A549 (cell line): ENCODE results near the gene TXN2. TPM values are rescaled to one million over a fixed set of nuclear protein-coding genes. Genes with fewer than 3 reads are reported as not detected.
A peak's percentile ranks its signal among the peaks of the same experiment; 100 is the strongest.

Experiments used
- ATAC-seq, 2 experiments: fragments of 200-7000 bp in 1 of 2; fragments of >200 bp in 1 of 2; cut with Nextera tagmentation in 1 of 2; cut with Tn5 transposase in 1 of 2; 3 replicates each; pipeline versions ENCODE4 v1.8.0 to v1.9.1; 2018 to 2020; ENCODE audit warnings: mild to moderate bottlenecking in 1 of 2, moderate library complexity in 1 of 2
- CTCF ChIA-PET: fragments of 300-600 bp; sonication (Branson Sonifier 250); formaldehyde crosslinking; extraction: SDS; loops from one replicate; lab custom pipeline; 2021; ENCODE audit warnings: antibody characterized with exemption, inconsistent platforms; lab: Yijun Ruan, JAX
- POLR2A ChIA-PET: fragments of 350-600 bp; formaldehyde crosslinking; extraction: SDS; loops from one replicate; lab custom pipeline; 2021; ENCODE audit warnings: antibody characterized with exemption, inconsistent platforms; lab: Yijun Ruan, JAX
- DNase-seq, 2 experiments: peaks; one replicate each; pipeline versions ENCODE4 v3.0.0 to v3.0.0-alpha.2; 2011 to 2016; ENCODE audit warnings: low read depth in 1 of 2, low spot score in 1 of 2
- FAIRE-seq: peaks from 2 replicates; lab custom pipeline; 2011; peaks lifted over from hg19 to GRCh38; lab: Jason Lieb, UNC
- H3K27ac ChIP-seq, 2 experiments: fragments of >200 bp; sonication (Bioruptor Twin); formaldehyde crosslinking; 3 replicates each; pipeline ENCODE4 v1.5.1; 2016 to 2017
- H3K4me1 ChIP-seq: fragments of >200 bp; sonication (Bioruptor Twin); formaldehyde crosslinking; 3 replicates; pipeline ENCODE4 v1.6.1; 2016
- H3K4me2 ChIP-seq: fragments of >200 bp; sonication (Bioruptor Twin); formaldehyde crosslinking; 3 replicates; pipeline ENCODE4 v1.6.1; 2016
- H3K4me3 ChIP-seq: fragments of >200 bp; sonication (Bioruptor Twin); formaldehyde crosslinking; 3 replicates; pipeline ENCODE4 v1.5.1; 2016
- H3K9me3 ChIP-seq: fragments of >200 bp; sonication (Bioruptor Twin); formaldehyde crosslinking; 3 replicates; pipeline ENCODE4 v1.6.1; 2016
- BHLHE40 ChIP-seq: IDR thresholded peaks from 2 replicates; pipeline ENCODE4 v1.6.1; 2012; ENCODE audit warnings: low read depth, low read length, inconsistent platforms
- CBX8 ChIP-seq: fragments of 200-600 bp; sonication (generic); IDR thresholded peaks from 2 replicates; pipeline ENCODE4 v1.6.1; 2016
- CEBPB ChIP-seq, 2 experiments: fragments of >200 bp in 1 of 2; sonication (Bioruptor Twin) in 1 of 2; formaldehyde crosslinking in 1 of 2; IDR thresholded peaks; 2 replicates each; pipeline ENCODE4 v1.6.1; 2012 to 2016
- CHD4 ChIP-seq: fragments of 200-600 bp; sonication (generic); IDR thresholded peaks from 2 replicates; pipeline ENCODE4 v1.6.1; 2016; ENCODE audit warnings: antibody characterized with exemption, mild to moderate bottlenecking, borderline replicate concordance
- EHF ChIP-seq: fragments of 250-450 bp; sonication (Bioruptor Pico); IDR thresholded peaks from 2 replicates; pipeline ENCODE4 v1.5.0; 2020; ENCODE audit warnings: mild to moderate bottlenecking
- FOSB ChIP-seq: fragments of 250-450 bp; sonication (Bioruptor Pico); IDR thresholded peaks from 2 replicates; pipeline ENCODE4 v1.5.0; 2020; ENCODE audit warnings: mild to moderate bottlenecking, moderate library complexity
- FOXS1 ChIP-seq: fragments of 250-450 bp; sonication (Bioruptor Pico); IDR thresholded peaks from 2 replicates; pipeline ENCODE4 v1.5.0; 2020; ENCODE audit warnings: mild to moderate bottlenecking, moderate library complexity
- GATA3 ChIP-seq: IDR thresholded peaks from 2 replicates; pipeline ENCODE4 v1.6.1; 2012; ENCODE audit warnings: borderline replicate concordance
- HDAC2 ChIP-seq: fragments of 200-600 bp; sonication (generic); IDR thresholded peaks from 2 replicates; pipeline ENCODE4 v1.6.1; 2016
- HOXB13 ChIP-seq: fragments of 250-450 bp; sonication (Bioruptor Pico); IDR thresholded peaks from 2 replicates; pipeline ENCODE4 v1.5.0; 2020; ENCODE audit warnings: low read depth, mild to moderate bottlenecking, moderate library complexity
- HOXB5 ChIP-seq: fragments of 250-450 bp; sonication (Bioruptor Pico); IDR thresholded peaks from 2 replicates; pipeline ENCODE4 v1.5.0; 2020; ENCODE audit warnings: mild to moderate bottlenecking, moderate library complexity
- JUN ChIP-seq, 2 experiments: fragments of >200 bp; sonication (Bioruptor Twin); formaldehyde crosslinking; IDR thresholded peaks; 2 replicates in 1 of 2; 3 replicates in 1 of 2; pipeline ENCODE4 v1.6.1; 2016 to 2017
- JUNB ChIP-seq: fragments of >200 bp; sonication (Bioruptor Twin); formaldehyde crosslinking; IDR thresholded peaks from 2 replicates; pipeline ENCODE4 v1.6.1; 2016
- KDM5A ChIP-seq: fragments of 200-600 bp; sonication (generic); IDR thresholded peaks from 2 replicates; pipeline ENCODE4 v1.6.1; 2016; ENCODE audit warnings: antibody characterized with exemption, mild to moderate bottlenecking
- MAZ ChIP-seq: fragments of 150-350 bp; IDR thresholded peaks from 2 replicates; pipeline ENCODE4 v1.6.1; 2014; ENCODE audit warnings: antibody characterized with exemption, low read depth, low read length, borderline replicate concordance
- MYC ChIP-seq: IDR thresholded peaks from 2 replicates; pipeline ENCODE4 v1.6.1; 2012; ENCODE audit warnings: mild to moderate bottlenecking, inconsistent platforms, low read length, improper control_type of control experiment, borderline replicate concordance
- NR3C1 ChIP-seq: fragments of >200 bp; sonication (Bioruptor Twin); formaldehyde crosslinking; IDR thresholded peaks from 3 replicates; pipeline ENCODE4 v1.6.1; 2017
- PHF8 ChIP-seq: fragments of 200-600 bp; sonication (generic); IDR thresholded peaks from 2 replicates; pipeline ENCODE4 v1.6.1; 2016; ENCODE audit warnings: low read depth, mild to moderate bottlenecking, antibody characterized with exemption, moderate library complexity, borderline replicate concordance
- POLR2AphosphoS2 ChIP-seq: conservative IDR thresholded peaks from 2 replicates; pipeline ENCODE4 v1.6.1; 2012; ENCODE audit warnings: low read length, improper control_type of control experiment, inconsistent platforms
- RFX5 ChIP-seq: fragments of 450-650 bp; IDR thresholded peaks from 2 replicates; pipeline ENCODE4 v1.7.1; 2014; ENCODE audit warnings: antibody characterized with exemption, mild to moderate bottlenecking, moderate library complexity
- RNF2 ChIP-seq: fragments of 200-600 bp; sonication (generic); IDR thresholded peaks from 2 replicates; pipeline ENCODE4 v1.6.1; 2016; ENCODE audit warnings: low read depth, mild to moderate bottlenecking, antibody characterized with exemption, moderate library complexity, borderline replicate concordance
- SMC3 ChIP-seq: fragments of >200 bp; sonication (Bioruptor Twin); formaldehyde crosslinking; IDR thresholded peaks from 3 replicates; pipeline ENCODE4 v1.6.1; 2018; ENCODE audit warnings: inconsistent platforms
- SREBF2 ChIP-seq: fragments of 450-650 bp; IDR thresholded peaks from 2 replicates; pipeline ENCODE4 v1.6.1; 2014; ENCODE audit warnings: mild to moderate bottlenecking, moderate library complexity
- TP53 ChIP-seq: fragments of 250-450 bp; sonication (Bioruptor Pico); IDR thresholded peaks from 2 replicates; pipeline ENCODE4 v1.5.0; 2021; ENCODE audit warnings: mild to moderate bottlenecking, moderate library complexity
- ZC3H11A ChIP-seq: fragments of 450-650 bp; IDR thresholded peaks from 2 replicates; pipeline ENCODE4 v1.6.1; 2014; ENCODE audit warnings: antibody characterized with exemption, mild to moderate bottlenecking
- ZNF302 ChIP-seq: fragments of 250-450 bp; sonication (Bioruptor Pico); IDR thresholded peaks from 2 replicates; pipeline ENCODE4 v1.9.0; 2021; ENCODE audit warnings: inconsistent platforms, mild to moderate bottlenecking, moderate library complexity
- ZSCAN20 ChIP-seq: fragments of 250-450 bp; sonication (Bioruptor Pico); IDR thresholded peaks from 2 replicates; pipeline ENCODE4 v1.8.0; 2022; ENCODE audit warnings: mild to moderate bottlenecking, moderate library complexity
- WGBS: methylation state at CpG from one replicate; pipeline ENCODE4 v1.1.6; 2017; ENCODE audit errors: missing lambda C conversion rate; 5-methylcytosine and 5-hydroxymethylcytosine counted together
- polyA plus RNA-seq, 4 experiments: library from polyadenylated mRNA; depleted of rRNA in 3 of 4; stranded (reverse); fragments of >200 nt; fragmentation: RNase III in 1 of 4; extraction: RNeasy Plus Mini Kit Qiagen cat#74134 plus additional on column Dnase treatment in 1 of 4; gene quantifications; 2 replicates in 3 of 4; 3 replicates in 1 of 4; pipeline ENCODE4 v1.2.3, GENCODE V29; 2011 to 2017
- TF ChIP-seq, protein P1 (sequence below): IDR thresholded peaks from 2 replicates; pipeline ENCODE4 v1.6.1; 2012; ENCODE audit warnings: low read depth, borderline replicate concordance
- TF ChIP-seq, protein P2 (sequence below): fragments of 450-650 bp; IDR thresholded peaks from 2 replicates; pipeline ENCODE4 v1.6.1; 2014; ENCODE audit warnings: antibody characterized with exemption
- TF ChIP-seq, protein P3 (sequence below): IDR thresholded peaks from 2 replicates; pipeline ENCODE4 v1.6.1; 2012
- TF ChIP-seq, protein P4 (sequence below): fragments of 150-350 bp; IDR thresholded peaks from 2 replicates; pipeline ENCODE4 v1.6.1; 2014; ENCODE audit warnings: low read depth, mild to moderate bottlenecking, low read length
- TF ChIP-seq, protein P5 (sequence below): fragments of >200 bp; sonication (Bioruptor Twin); formaldehyde crosslinking; IDR thresholded peaks from 3 replicates; pipeline ENCODE4 v1.6.1; 2016
- TF ChIP-seq, protein P6 (sequence below): fragments of 250-450 bp; sonication (Bioruptor Pico); IDR thresholded peaks from 2 replicates; pipeline ENCODE4 v1.5.0; 2021; ENCODE audit warnings: mild to moderate bottlenecking, moderate library complexity, borderline replicate concordance

Gene TXN2
- polyA plus RNA-seq, 2 of the 4 experiments (the other 2 are of a cell fraction): 82.2 to 89.6 TPM

DNA sequence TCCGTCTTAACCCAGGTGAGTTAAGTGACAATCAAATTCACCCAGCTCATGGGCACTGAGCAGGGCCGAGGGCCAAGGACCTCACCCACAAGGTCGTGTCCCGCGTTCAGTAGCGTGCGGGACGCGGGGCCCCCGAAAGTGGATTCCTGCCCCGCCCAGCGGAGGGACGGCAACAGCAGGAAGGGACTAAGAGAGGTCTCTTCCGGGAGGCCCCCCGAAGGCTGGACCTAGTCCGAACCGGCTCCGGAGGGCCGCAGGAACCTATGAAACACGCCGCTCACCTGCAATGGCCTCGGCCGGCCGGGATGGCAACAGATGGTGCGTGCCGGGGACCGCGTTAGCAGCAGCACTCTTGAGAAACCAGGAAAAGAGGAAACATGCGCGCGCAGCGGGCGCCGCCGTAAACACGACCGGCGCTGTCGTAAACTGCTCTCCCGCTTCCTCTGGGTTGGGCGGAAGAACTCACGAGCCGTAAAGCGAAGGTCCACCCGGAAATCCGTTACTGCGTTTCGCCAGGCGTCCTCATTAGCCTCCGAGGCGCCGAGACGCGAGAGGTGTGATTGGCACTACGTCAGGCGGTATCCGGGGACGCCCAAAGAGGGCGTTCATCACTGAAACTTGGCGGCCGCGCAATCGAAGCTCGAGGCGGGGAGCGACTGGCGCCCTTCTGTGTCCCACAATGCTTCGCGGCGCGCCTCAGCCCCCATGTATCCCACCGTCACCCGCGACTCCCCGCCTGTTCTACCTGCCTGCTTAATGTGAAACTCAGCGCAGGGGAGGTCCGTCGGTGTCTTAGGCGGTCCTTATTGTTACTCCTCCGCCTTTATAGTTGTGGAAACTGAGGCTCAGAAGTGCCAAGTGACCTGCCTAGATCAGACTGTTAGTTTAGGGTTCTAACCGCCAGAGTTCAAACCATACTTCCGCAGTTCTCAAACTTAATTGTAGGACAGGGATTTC, 47.6 kb upstream of the TXN2 start, which contains the start of gene EIF3D:
Gene EIF3D, minus strand, starts transcription at position 372 of the 957 bp plus-strand sequence. CDS start 3,045 bp downstream, outside the sequence.
- H3K9me3 ChIP-seq: no peaks in the 10 kb centered on the region
- FAIRE-seq (no peak), DNase-seq (peak; percentile 73 to 99), ATAC-seq (peak; percentile 94 to 96)
- CTCF ChIA-PET: interaction anchor here (1.0 to 1.2 kb wide), 3 partner anchors 12 to 18 kb away, joined by 3 to 6 read pairs (median 3); no protein-coding TSS in a partner anchor
- peaks cover 17% of the 10 kb centered on the region for H3K4me1 ChIP-seq
- peak within 1 kb of the TSS; percentile 94 to 100 for H3K27ac ChIP-seq
- under 1% methylated on average over 25 of the region's 82 CpGs for WGBS
- H3K4me3 ChIP-seq: peak within 1 kb of the TSS; percentile 98
- peak within 1 kb of the TSS; percentile 100 for H3K4me2 ChIP-seq
- POLR2A ChIA-PET: interaction anchor here (1.0 to 2.2 kb wide), 7 partner anchors 13 to 504 kb away, joined by 3 to 14 read pairs (median 7); partner anchors contain the start of genes FOXRED2 and IFT27
- TF ChIP-seq RFX5 (no peak), RNF2 (no peak), FOXS1 (CRISPR knock-in tag) (no peak), CHD4 (no peak), SMC3 (no peak), CBX8 (no peak), GATA3 (no peak), HDAC2 (no peak), POLR2AphosphoS2 (no peak), JUNB (no peak), ZC3H11A (no peak), JUN (IDR thresholded peaks at IDR 0.05) (peak; percentile 74 to 91), NR3C1 (no peak), HOXB5 (CRISPR knock-in tag) (no peak), SREBF2 (no peak), TP53 (CRISPR knock-in tag) (0 out of 2 replicates have a peak, but pooled peaks have one; percentile 62), HOXB13 (CRISPR knock-in tag) (no peak), KDM5A (no peak), ZSCAN20 (CRISPR knock-in tag) (no peak), EHF (CRISPR knock-in tag) (no peak), MYC (peak; percentile 70), FOSB (CRISPR knock-in tag) (no peak), MAZ (no peak), PHF8 (peak; percentile 75), BHLHE40 (peak; percentile 22; the same call in 1 of the 2 replicates), CEBPB (IDR thresholded peaks at IDR 0.05) (peak in 1 of 2 experiments; percentile 24; a peak in 1 of 4 replicates), ZNF302 (CRISPR knock-in tag) (no peak)
- TF ChIP-seq, protein P1, sequence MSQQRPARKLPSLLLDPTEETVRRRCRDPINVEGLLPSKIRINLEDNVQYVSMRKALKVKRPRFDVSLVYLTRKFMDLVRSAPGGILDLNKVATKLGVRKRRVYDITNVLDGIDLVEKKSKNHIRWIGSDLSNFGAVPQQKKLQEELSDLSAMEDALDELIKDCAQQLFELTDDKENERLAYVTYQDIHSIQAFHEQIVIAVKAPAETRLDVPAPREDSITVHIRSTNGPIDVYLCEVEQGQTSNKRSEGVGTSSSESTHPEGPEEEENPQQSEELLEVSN: peak; percentile 62; the same call in 1 of the 2 replicates
- TF ChIP-seq, protein P2, sequence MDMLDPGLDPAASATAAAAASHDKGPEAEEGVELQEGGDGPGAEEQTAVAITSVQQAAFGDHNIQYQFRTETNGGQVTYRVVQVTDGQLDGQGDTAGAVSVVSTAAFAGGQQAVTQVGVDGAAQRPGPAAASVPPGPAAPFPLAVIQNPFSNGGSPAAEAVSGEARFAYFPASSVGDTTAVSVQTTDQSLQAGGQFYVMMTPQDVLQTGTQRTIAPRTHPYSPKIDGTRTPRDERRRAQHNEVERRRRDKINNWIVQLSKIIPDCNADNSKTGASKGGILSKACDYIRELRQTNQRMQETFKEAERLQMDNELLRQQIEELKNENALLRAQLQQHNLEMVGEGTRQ: no peak; the same call in 1 of the 2 replicates
- TF ChIP-seq, protein P3, sequence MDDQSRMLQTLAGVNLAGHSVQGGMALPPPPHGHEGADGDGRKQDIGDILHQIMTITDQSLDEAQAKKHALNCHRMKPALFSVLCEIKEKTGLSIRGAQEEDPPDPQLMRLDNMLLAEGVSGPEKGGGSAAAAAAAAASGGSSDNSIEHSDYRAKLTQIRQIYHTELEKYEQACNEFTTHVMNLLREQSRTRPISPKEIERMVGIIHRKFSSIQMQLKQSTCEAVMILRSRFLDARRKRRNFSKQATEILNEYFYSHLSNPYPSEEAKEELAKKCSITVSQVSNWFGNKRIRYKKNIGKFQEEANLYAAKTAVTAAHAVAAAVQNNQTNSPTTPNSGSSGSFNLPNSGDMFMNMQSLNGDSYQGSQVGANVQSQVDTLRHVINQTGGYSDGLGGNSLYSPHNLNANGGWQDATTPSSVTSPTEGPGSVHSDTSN: no peak
- TF ChIP-seq, protein P4, sequence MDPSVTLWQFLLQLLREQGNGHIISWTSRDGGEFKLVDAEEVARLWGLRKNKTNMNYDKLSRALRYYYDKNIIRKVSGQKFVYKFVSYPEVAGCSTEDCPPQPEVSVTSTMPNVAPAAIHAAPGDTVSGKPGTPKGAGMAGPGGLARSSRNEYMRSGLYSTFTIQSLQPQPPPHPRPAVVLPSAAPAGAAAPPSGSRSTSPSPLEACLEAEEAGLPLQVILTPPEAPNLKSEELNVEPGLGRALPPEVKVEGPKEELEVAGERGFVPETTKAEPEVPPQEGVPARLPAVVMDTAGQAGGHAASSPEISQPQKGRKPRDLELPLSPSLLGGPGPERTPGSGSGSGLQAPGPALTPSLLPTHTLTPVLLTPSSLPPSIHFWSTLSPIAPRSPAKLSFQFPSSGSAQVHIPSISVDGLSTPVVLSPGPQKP: no peak
- TF ChIP-seq, protein P5, sequence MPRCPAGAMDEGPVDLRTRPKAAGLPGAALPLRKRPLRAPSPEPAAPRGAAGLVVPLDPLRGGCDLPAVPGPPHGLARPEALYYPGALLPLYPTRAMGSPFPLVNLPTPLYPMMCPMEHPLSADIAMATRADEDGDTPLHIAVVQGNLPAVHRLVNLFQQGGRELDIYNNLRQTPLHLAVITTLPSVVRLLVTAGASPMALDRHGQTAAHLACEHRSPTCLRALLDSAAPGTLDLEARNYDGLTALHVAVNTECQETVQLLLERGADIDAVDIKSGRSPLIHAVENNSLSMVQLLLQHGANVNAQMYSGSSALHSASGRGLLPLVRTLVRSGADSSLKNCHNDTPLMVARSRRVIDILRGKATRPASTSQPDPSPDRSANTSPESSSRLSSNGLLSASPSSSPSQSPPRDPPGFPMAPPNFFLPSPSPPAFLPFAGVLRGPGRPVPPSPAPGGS: 0 out of 3 replicates have a peak, but pooled peaks have one; percentile 51
- TF ChIP-seq, protein P6, sequence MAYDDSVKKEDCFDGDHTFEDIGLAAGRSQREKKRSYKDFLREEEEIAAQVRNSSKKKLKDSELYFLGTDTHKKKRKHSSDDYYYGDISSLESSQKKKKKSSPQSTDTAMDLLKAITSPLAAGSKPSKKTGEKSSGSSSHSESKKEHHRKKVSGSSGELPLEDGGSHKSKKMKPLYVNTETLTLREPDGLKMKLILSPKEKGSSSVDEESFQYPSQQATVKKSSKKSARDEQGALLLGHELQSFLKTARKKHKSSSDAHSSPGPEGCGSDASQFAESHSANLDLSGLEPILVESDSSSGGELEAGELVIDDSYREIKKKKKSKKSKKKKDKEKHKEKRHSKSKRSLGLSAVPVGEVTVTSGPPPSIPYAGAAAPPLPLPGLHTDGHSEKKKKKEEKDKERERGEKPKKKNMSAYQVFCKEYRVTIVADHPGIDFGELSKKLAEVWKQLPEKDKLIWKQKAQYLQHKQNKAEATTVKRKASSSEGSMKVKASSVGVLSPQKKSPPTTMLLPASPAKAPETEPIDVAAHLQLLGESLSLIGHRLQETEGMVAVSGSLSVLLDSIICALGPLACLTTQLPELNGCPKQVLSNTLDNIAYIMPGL (CRISPR knock-in tag): no peak
